Right atrium auricular region (tissue), 2 donors: ENCODE measurements around the gene DUSP19. TPM values are rescaled to one million over a fixed set of nuclear protein-coding genes. Genes with fewer than 3 reads are reported as not detected.

ENCODE experiments used
- DNase-seq: peaks from one replicate; pipeline ENCODE4 v3.0.0-alpha.2; 2019; ENCODE audit warnings: low spot score
- H3K27ac ChIP-seq, 2 donors: fragments of 200-600 bp; sonication (generic); 1 replicate in 1 of 2; 2 replicates in 1 of 2; pipeline ENCODE4 v1.5.1; 2016 to 2019
- H3K27me3 ChIP-seq, 2 donors: fragments of 200-600 bp; sonication (generic); one replicate each; pipeline versions ENCODE4 v1.5.1 to v1.6.0; 2017 to 2019
- H3K36me3 ChIP-seq: fragments of 200-600 bp; sonication (generic); one replicate; pipeline ENCODE4 v1.5.1; 2016
- H3K4me1 ChIP-seq, 2 donors: fragments of 200-600 bp; sonication (generic); one replicate each; pipeline versions ENCODE4 v1.5.1 to v1.6.0; 2017 to 2019
- H3K4me3 ChIP-seq, 2 donors: fragments of 200-600 bp; sonication (generic); 1 replicate in 1 of 2; 2 replicates in 1 of 2; pipeline ENCODE4 v1.5.1; 2017 to 2019; ENCODE audit warnings: mild to moderate bottlenecking in 1 of 2, moderate library complexity in 1 of 2
- H3K9me3 ChIP-seq, 2 donors: fragments of 200-600 bp; sonication (generic); one replicate each; pipeline ENCODE4 v1.5.1; 2019
- CTCF ChIP-seq, 2 donors: fragments of 200-600 bp; sonication (generic); IDR thresholded peaks; one replicate each; pipeline ENCODE4 v1.5.1; 2019; ENCODE audit warnings: antibody characterized with exemption in 2 of 2
- total RNA-seq, 2 donors: library from RNA; depleted of rRNA; stranded (reverse); fragments of >200 nt; gene quantifications; one replicate each; pipeline ENCODE4 v1.1.0, GENCODE V29; 2016

DUSP19 gene
- total RNA-seq, 2 donors from 2014 or later = 5.5 to 15.3 TPM

- Histone ChIP-seq H3K27me3 (no peaks in the 10 kb centered on the region), H3K9me3 (peaks cover 0 to 3% of the 10 kb centered on the region in 2 donors), H3K36me3 (no peaks in the 10 kb centered on the region), H3K4me3 (no peak overlapping the region), H3K4me1 (no peaks in the 10 kb centered on the region), H3K27ac (no peak overlapping the region)
- TF ChIP-seq CTCF (IDR thresholded peaks at IDR 0.05) = no peak
- DNase-seq = no peak
Observed at GRCh38 chr2:183148955-183149354, 70.4 kb downstream of the DUSP19 start.

- no peak for DNase-seq
- no peak for TF ChIP-seq CTCF (IDR thresholded peaks at IDR 0.05)
- Histone ChIP-seq H3K4me1 (no peaks in the 10 kb centered on the region), H3K36me3 (no peaks in the 10 kb centered on the region), H3K27me3 (no peaks in the 10 kb centered on the region), H3K27ac (no peak overlapping the region), H3K4me3 (no peak overlapping the region), H3K9me3 (no peaks in the 10 kb centered on the region)
Observed at GRCh38 chr2:183149489-183149888, 70.9 kb downstream of the DUSP19 start.

Other genes with a start within 250 kb of the DUSP19 start
- 1 to 10 TPM; 1.8 to 2.4 TPM for gene FRZB, start 212.1 kb upstream of the DUSP19 start, total RNA-seq
- 100 to 1,000 TPM; 107 to 113 TPM for gene NCKAP1, start 40.3 kb upstream of the DUSP19 start, total RNA-seq
- gene NUP35, start 45.7 kb downstream of the DUSP19 start, total RNA-seq = 1 to 10 TPM; 5.0 to 6.6 TPM